Vagina (tissue), 2 donors: ENCODE measurements around the gene NPRL2. TPM values are rescaled to one million over a fixed set of nuclear protein-coding genes. Genes with fewer than 3 reads are reported as not detected.

Experiments used
- DNase-seq, 2 donors: peaks; one replicate each; pipeline ENCODE4 v3.0.0-alpha.2; 2017; ENCODE audit errors: extremely low spot score in 2 of 2
- H3K27ac ChIP-seq: fragments of 200-600 bp; sonication (generic); one replicate; pipeline ENCODE4 v1.5.1; 2019
- H3K27me3 ChIP-seq: fragments of 200-600 bp; sonication (generic); one replicate; pipeline ENCODE4 v1.5.1; 2019
- H3K36me3 ChIP-seq, 2 donors: fragments of 200-600 bp; sonication (generic); one replicate each; pipeline ENCODE4 v1.5.1; 2017 to 2019
- H3K4me1 ChIP-seq: fragments of 200-600 bp; sonication (generic); one replicate; pipeline ENCODE4 v1.5.1; 2019
- H3K4me3 ChIP-seq, 2 donors: fragments of 200-600 bp; sonication (generic); 1 replicate in 1 of 2; 2 replicates in 1 of 2; pipeline ENCODE4 v1.5.1; 2016 to 2019
- H3K9me3 ChIP-seq: fragments of 200-600 bp; sonication (generic); one replicate; pipeline ENCODE4 v1.5.1; 2019
- CTCF ChIP-seq, 3 experiments: fragments of 450-650 bp in 2 of 3; fragments of 200-600 bp in 1 of 3; sonication (generic) in 1 of 3; IDR thresholded peaks; one replicate each; pipeline ENCODE4 v1.5.1; 2017 to 2019; ENCODE audit warnings: antibody characterized with exemption in 3 of 3, mild to moderate bottlenecking in 2 of 3, moderate library complexity in 2 of 3
- POLR2A ChIP-seq, 2 donors: fragments of 450-650 bp; IDR thresholded peaks; one replicate each; pipeline ENCODE4 v1.6.1; 2017; ENCODE audit warnings: antibody characterized with exemption in 2 of 2, mild to moderate bottlenecking in 2 of 2, moderate library complexity in 2 of 2
- POLR2AphosphoS5 ChIP-seq, 2 donors: sonication (generic); formaldehyde crosslinking; IDR thresholded peaks; one replicate each; pipeline ENCODE4 v1.9.0; 2017; ENCODE audit warnings: antibody characterized with exemption in 2 of 2, mild to moderate bottlenecking in 2 of 2, low read depth in 1 of 2; ENCODE audit not compliant: insufficient read depth in 1 of 2
- intact Hi-C: fragments of 100-400 bp; cut with DNase I; formaldehyde crosslinking; loops from one replicate; pipeline ENCODE4 v1.15.1; 2023
- total RNA-seq: library from RNA; depleted of rRNA; stranded (reverse); fragments of >200 nt; gene quantifications from one replicate; pipeline ENCODE4 v1.2.3, GENCODE V29; 2016

The NPRL2 gene
- total RNA-seq, 1 donor from 2014 or later, result 17.2 TPM

- Histone ChIP-seq H3K4me3 (no peak overlapping the region), H3K27ac (no peak overlapping the region), H3K4me1 (no peaks in the 10 kb centered on the region), H3K27me3 (no peaks in the 10 kb centered on the region), H3K36me3 (no peaks in the 10 kb centered on the region), H3K9me3 (no peaks in the 10 kb centered on the region)
- intact Hi-C loops, result no loop called here
- TF ChIP-seq CTCF (IDR thresholded peaks at IDR 0.05), result no peak
- TF ChIP-seq POLR2A (IDR thresholded peaks at IDR 0.05), result no peak
- TF ChIP-seq POLR2AphosphoS5 (IDR thresholded peaks at IDR 0.05; ENCODE audit: insufficient read depth in 1 of 2, low read depth in 1 of 2), result no peak
- no peak for DNase-seq
Observed at GRCh38 chr3:50378757-50379156, 28.2 kb upstream of the NPRL2 start.

- no peak for DNase-seq
- no peaks in the 10 kb centered on the region for H3K27me3 ChIP-seq
- no peak for TF ChIP-seq POLR2A (IDR thresholded peaks at IDR 0.05)
- TF ChIP-seq POLR2AphosphoS5 (IDR thresholded peaks at IDR 0.05; ENCODE audit: insufficient read depth in 1 of 2, low read depth in 1 of 2), result no peak
- TF ChIP-seq CTCF (IDR thresholded peaks at IDR 0.05), result no peak
- H3K9me3 ChIP-seq, result no peaks in the 10 kb centered on the region
- H3K36me3 ChIP-seq, result no peaks in the 10 kb centered on the region
- no peak overlapping the region for H3K4me3 ChIP-seq
- no peak overlapping the region for H3K27ac ChIP-seq
- intact Hi-C loops, result no loop called here
- no peaks in the 10 kb centered on the region for H3K4me1 ChIP-seq
Observed at GRCh38 chr3:50378024-50378423, 27.4 kb upstream of the NPRL2 start.

GRCh38 chr3:50375258-50375931 is 24.8 kb upstream of the NPRL2 start:
- Histone ChIP-seq H3K4me3 (no peak overlapping the region), H3K36me3 (no peaks in the 10 kb centered on the region), H3K27me3 (no peaks in the 10 kb centered on the region), H3K4me1 (no peaks in the 10 kb centered on the region), H3K9me3 (no peaks in the 10 kb centered on the region), H3K27ac (no peak overlapping the region)
- TF ChIP-seq POLR2A (IDR thresholded peaks at IDR 0.05) (no peak), POLR2AphosphoS5 (IDR thresholded peaks at IDR 0.05; ENCODE audit: insufficient read depth in 1 of 2, low read depth in 1 of 2) (no peak), CTCF (IDR thresholded peaks at IDR 0.05) (no peak)
- DNase-seq, result no peak
- intact Hi-C loops, result no loop called here

GRCh38 chr3:50374363-50375257 is 24.0 kb upstream of the NPRL2 start:
- Histone ChIP-seq H3K36me3 (no peaks in the 10 kb centered on the region), H3K27ac (no peak overlapping the region), H3K4me1 (no peaks in the 10 kb centered on the region), H3K27me3 (no peaks in the 10 kb centered on the region), H3K9me3 (no peaks in the 10 kb centered on the region), H3K4me3 (no peak overlapping the region)
- TF ChIP-seq CTCF (IDR thresholded peaks at IDR 0.05) (no peak), POLR2A (IDR thresholded peaks at IDR 0.05) (no peak), POLR2AphosphoS5 (IDR thresholded peaks at IDR 0.05; ENCODE audit: insufficient read depth in 1 of 2, low read depth in 1 of 2) (no peak)
- intact Hi-C loops, result no loop called here
- DNase-seq, result no peak
